ENCODE results near the gene FAM219B.
"Not testable (repeated sequence)": the region's sequence is repeated elsewhere in the genome, so short reads cannot be mapped to it uniquely, and the experiment has no call there.

FAM219B gene

GRCh38 chr15:74917676-74918075 lies 11.0 kb upstream of the FAM219B start:
- H3K36me3 ChIP-seq (ENCODE audit: insufficient read depth, low read length) = peaks cover 56% of the 10 kb centered on the region
- no peak overlapping the region for H3K27ac ChIP-seq (ENCODE audit: low read length)
- no peak overlapping the region for H3K4me3 ChIP-seq (ENCODE audit: low read depth in 1 of 2, low read length in 2 of 2)
- DNase-seq (no peak), ATAC-seq (ENCODE audit: insufficient read depth, low read depth) (no peak)
- no peaks in the 10 kb centered on the region for H3K4me1 ChIP-seq (ENCODE audit: insufficient read depth, low read length)
- H4K20me1 ChIP-seq (ENCODE audit: insufficient read depth, low read length) = no peaks in the 10 kb centered on the region
- TF ChIP-seq CTCF (IDR thresholded peaks at IDR 0.05; ENCODE audit: borderline replicate concordance, extremely low read depth, low read length, poor library complexity, severe bottlenecking) (no peak), EZH2 (IDR thresholded peaks at IDR 0.05; ENCODE audit: borderline replicate concordance, low read depth, low read length, severe bottlenecking) (no peak)
- no peak overlapping the region for H3K4me2 ChIP-seq (ENCODE audit: insufficient read depth, low read length)
- no peak overlapping the region for H3K9ac ChIP-seq (ENCODE audit: low read depth, low read length)
- H3K27me3 ChIP-seq (ENCODE audit: insufficient read depth, low read length, poor library complexity) = no peaks in the 10 kb centered on the region
- H2AFZ ChIP-seq (ENCODE audit: low read depth, low read length) = no peak overlapping the region
- H3K79me2 ChIP-seq (ENCODE audit: insufficient read depth, low read length) = no peaks in the 10 kb centered on the region
- no peaks in the 10 kb centered on the region for H3K9me3 ChIP-seq (ENCODE audit: insufficient read depth, low read length, severe bottlenecking)

GRCh38 chr15:74913799-74914198 lies 7.1 kb upstream of the FAM219B start:
- H3K9ac ChIP-seq (ENCODE audit: low read depth, low read length); H3K4me2 ChIP-seq (ENCODE audit: insufficient read depth, low read length); H3K79me2 ChIP-seq (ENCODE audit: insufficient read depth, low read length); H3K4me3 ChIP-seq (ENCODE audit: low read depth in 1 of 2, low read length in 2 of 2); ATAC-seq (ENCODE audit: insufficient read depth, low read depth); H3K27ac ChIP-seq (ENCODE audit: low read length); H3K27me3 ChIP-seq (ENCODE audit: insufficient read depth, low read length, poor library complexity); H4K20me1 ChIP-seq (ENCODE audit: insufficient read depth, low read length); H2AFZ ChIP-seq (ENCODE audit: low read depth, low read length); H3K9me3 ChIP-seq (ENCODE audit: insufficient read depth, low read length, severe bottlenecking); H3K4me1 ChIP-seq (ENCODE audit: insufficient read depth, low read length); DNase-seq: not testable (repeated sequence)
- H3K36me3 ChIP-seq (ENCODE audit: insufficient read depth, low read length) = peaks cover 29% of the 10 kb centered on the region

- H2AFZ ChIP-seq (ENCODE audit: low read depth, low read length) = no peak overlapping the region
- H3K27me3 ChIP-seq (ENCODE audit: insufficient read depth, low read length, poor library complexity) = no peaks in the 10 kb centered on the region
- H3K4me3 ChIP-seq (ENCODE audit: low read depth in 1 of 2, low read length in 2 of 2) = no peak overlapping the region
- no peaks in the 10 kb centered on the region for H3K79me2 ChIP-seq (ENCODE audit: insufficient read depth, low read length)
- H3K36me3 ChIP-seq (ENCODE audit: insufficient read depth, low read length) = peaks cover 23% of the 10 kb centered on the region
- no peaks in the 10 kb centered on the region for H3K9me3 ChIP-seq (ENCODE audit: insufficient read depth, low read length, severe bottlenecking)
- no peak for DNase-seq
- no peak overlapping the region for H3K4me2 ChIP-seq (ENCODE audit: insufficient read depth, low read length)
- H3K4me1 ChIP-seq (ENCODE audit: insufficient read depth, low read length) = no peaks in the 10 kb centered on the region
- no peak overlapping the region for H3K9ac ChIP-seq (ENCODE audit: low read depth, low read length)
- H3K27ac ChIP-seq (ENCODE audit: low read length) = no peak overlapping the region
- no peak for TF ChIP-seq CTCF (IDR thresholded peaks at IDR 0.05; ENCODE audit: borderline replicate concordance, extremely low read depth, low read length, poor library complexity, severe bottlenecking)
- TF ChIP-seq EZH2 (IDR thresholded peaks at IDR 0.05; ENCODE audit: borderline replicate concordance, low read depth, low read length, severe bottlenecking) = no peak
- no peaks in the 10 kb centered on the region for H4K20me1 ChIP-seq (ENCODE audit: insufficient read depth, low read length)
- no peak for ATAC-seq (ENCODE audit: insufficient read depth, low read depth)
These were observed 6.4 kb upstream of the FAM219B start for GRCh38 chr15:74913041-74913440.

- no peak for TF ChIP-seq EZH2 (IDR thresholded peaks at IDR 0.05; ENCODE audit: borderline replicate concordance, low read depth, low read length, severe bottlenecking)
- TF ChIP-seq CTCF (IDR thresholded peaks at IDR 0.05; ENCODE audit: borderline replicate concordance, extremely low read depth, low read length, poor library complexity, severe bottlenecking) = no peak
- H3K9me3 ChIP-seq (ENCODE audit: insufficient read depth, low read length, severe bottlenecking) = no peaks in the 10 kb centered on the region
- no peak for ATAC-seq (ENCODE audit: insufficient read depth, low read depth)
- H3K9ac ChIP-seq (ENCODE audit: low read depth, low read length) = no peak overlapping the region
- H2AFZ ChIP-seq (ENCODE audit: low read depth, low read length) = no peak overlapping the region
- H3K27me3 ChIP-seq (ENCODE audit: insufficient read depth, low read length, poor library complexity) = no peaks in the 10 kb centered on the region
- H4K20me1 ChIP-seq (ENCODE audit: insufficient read depth, low read length) = no peaks in the 10 kb centered on the region
- no peak overlapping the region for H3K27ac ChIP-seq (ENCODE audit: low read length)
- peaks cover 22% of the 10 kb centered on the region for H3K79me2 ChIP-seq (ENCODE audit: insufficient read depth, low read length)
- H3K36me3 ChIP-seq (ENCODE audit: insufficient read depth, low read length) = peaks cover 16% of the 10 kb centered on the region
- no peak overlapping the region for H3K4me2 ChIP-seq (ENCODE audit: insufficient read depth, low read length)
- peaks cover 24% of the 10 kb centered on the region for H3K4me1 ChIP-seq (ENCODE audit: insufficient read depth, low read length)
- no peak for DNase-seq
- no peak overlapping the region for H3K4me3 ChIP-seq (ENCODE audit: low read depth in 1 of 2, low read length in 2 of 2)
These were observed 2.0 kb upstream of the FAM219B start for GRCh38 chr15:74908635-74909034.
